Measurements from ENCODE around the gene SORT1.
"Not testable (repeated sequence)": the region's sequence is repeated elsewhere in the genome, so short reads cannot be mapped to it uniquely, and the experiment has no call there.

The SORT1 gene

GRCh38 chr1:109383087-109383779, 14.5 kb downstream of the SORT1 start:
- no peak for DNase-seq

GRCh38 chr1:109381573-109381972, 16.1 kb downstream of the SORT1 start:
- no peak for DNase-seq

- DNase-seq, result no peak
Observed at GRCh38 chr1:109379907-109380306, 17.8 kb downstream of the SORT1 start.

GRCh38 chr1:109379422-109379821, 18.3 kb downstream of the SORT1 start:
- DNase-seq, result no peak

- no peak for DNase-seq
Observed at GRCh38 chr1:109377698-109378097, 20.0 kb downstream of the SORT1 start.

- DNase-seq, result not testable (repeated sequence)
Observed at GRCh38 chr1:109373696-109374095, 24.0 kb downstream of the SORT1 start.

- DNase-seq, result no peak
Observed at GRCh38 chr1:109373126-109373525, 24.6 kb downstream of the SORT1 start.

- DNase-seq, result no peak
Observed at GRCh38 chr1:109372281-109372680, 25.4 kb downstream of the SORT1 start.

GRCh38 chr1:109371341-109371739, 26.4 kb downstream of the SORT1 start:
- peak in 6 of 56 donors; percentile 23 to 45 (median 34) for DNase-seq

- no peak for DNase-seq
Observed at GRCh38 chr1:109370712-109371340, 26.9 kb downstream of the SORT1 start.

- peak in 1 of 56 donors; percentile 35 for DNase-seq
Observed at GRCh38 chr1:109369167-109369746, 28.5 kb downstream of the SORT1 start.

GRCh38 chr1:109368464-109368863, 29.3 kb downstream of the SORT1 start:
- DNase-seq, result no peak

GRCh38 chr1:109367626-109368025, 30.1 kb downstream of the SORT1 start:
- DNase-seq, result no peak

- no peak for DNase-seq
Observed at GRCh38 chr1:109365642-109366204, 32.0 kb downstream of the SORT1 start.

- DNase-seq, result no peak
Observed at GRCh38 chr1:109361649-109362048, 36.1 kb downstream of the SORT1 start.

GRCh38 chr1:109361069-109361468, 36.6 kb downstream of the SORT1 start:
- no peak for DNase-seq

- DNase-seq, result no peak
Observed at GRCh38 chr1:109357616-109358015, 40.1 kb downstream of the SORT1 start.

GRCh38 chr1:109356915-109357314, 40.8 kb downstream of the SORT1 start:
- DNase-seq, result no peak

GRCh38 chr1:109356505-109356904, 41.2 kb downstream of the SORT1 start:
- no peak for DNase-seq

- no peak for DNase-seq
Observed at GRCh38 chr1:109354929-109355328, 42.8 kb downstream of the SORT1 start.

GRCh38 chr1:109351457-109351856, 46.3 kb downstream of the SORT1 start:
- no peak for DNase-seq

GRCh38 chr1:109350655-109351054, 47.1 kb downstream of the SORT1 start:
- DNase-seq, result no peak

- no peak for DNase-seq
Observed at GRCh38 chr1:109350182-109350581, 47.5 kb downstream of the SORT1 start.

Measured in amygdala (tissue), 56 donors.